Naive B cell (primary cell): ENCODE measurements around the gene TM4SF4. TPM values are rescaled to one million over a fixed set of nuclear protein-coding genes. Genes with fewer than 3 reads are reported as not detected.

ENCODE experiments used
- ATAC-seq, 2 donors: fragments of 150-1000 bp; cut with Tn5 transposase; 2 replicates each; pipeline ENCODE4 v1.10.0; 2021; ENCODE audit warnings: low read depth in 2 of 2, mild to moderate bottlenecking in 2 of 2, moderate library complexity in 2 of 2
- DNase-seq: peaks from one replicate; pipeline ENCODE4 v3.0.0; 2022
- H3K27ac Mint-ChIP-seq, 6 donors: one replicate each; pipeline ENCODE4 v1.8.0; 2020 to 2022; ENCODE audit warnings: mild to moderate bottlenecking in 6 of 6, mixed read lengths in 6 of 6, moderate library complexity in 5 of 6, inconsistent platforms in 2 of 6
- H3K27me3 Mint-ChIP-seq, 3 donors: one replicate each; pipeline ENCODE4 v1.8.0; 2021 to 2022; ENCODE audit warnings: mixed read lengths in 3 of 3, mild to moderate bottlenecking in 1 of 3
- H3K36me3 Mint-ChIP-seq, 2 donors: one replicate each; pipeline ENCODE4 v1.8.0; 2020 to 2022; ENCODE audit warnings: mixed read lengths in 2 of 2, inconsistent platforms in 1 of 2, mild to moderate bottlenecking in 1 of 2
- H3K4me1 Mint-ChIP-seq, 3 donors: one replicate each; pipeline ENCODE4 v1.8.0; 2020 to 2022; ENCODE audit warnings: mixed read lengths in 3 of 3, inconsistent platforms in 1 of 3, mild to moderate bottlenecking in 1 of 3, moderate library complexity in 1 of 3
- H3K4me3 Mint-ChIP-seq, 8 donors: one replicate each; pipeline ENCODE4 v1.8.0; 2020 to 2022; ENCODE audit warnings: mild to moderate bottlenecking in 8 of 8, mixed read lengths in 8 of 8, moderate library complexity in 8 of 8, inconsistent platforms in 2 of 8
- H3K9me3 Mint-ChIP-seq, 7 donors: one replicate each; pipeline ENCODE4 v1.8.0; 2020 to 2022; ENCODE audit warnings: mixed read lengths in 7 of 7, mild to moderate bottlenecking in 5 of 7, inconsistent platforms in 2 of 7, moderate library complexity in 1 of 7
- polyA plus RNA-seq, 6 donors: library from polyadenylated mRNA; unstranded; fragments of 300-500 nt; fragmentation: Illumina TruSeq; gene quantifications; one replicate each; pipeline ENCODE4 v1.2.3, GENCODE V29; 2021; ENCODE audit warnings: low read depth in 6 of 6

TM4SF4 gene
- polyA plus RNA-seq, 6 donors from 2014 or later, result not detected

DNA sequence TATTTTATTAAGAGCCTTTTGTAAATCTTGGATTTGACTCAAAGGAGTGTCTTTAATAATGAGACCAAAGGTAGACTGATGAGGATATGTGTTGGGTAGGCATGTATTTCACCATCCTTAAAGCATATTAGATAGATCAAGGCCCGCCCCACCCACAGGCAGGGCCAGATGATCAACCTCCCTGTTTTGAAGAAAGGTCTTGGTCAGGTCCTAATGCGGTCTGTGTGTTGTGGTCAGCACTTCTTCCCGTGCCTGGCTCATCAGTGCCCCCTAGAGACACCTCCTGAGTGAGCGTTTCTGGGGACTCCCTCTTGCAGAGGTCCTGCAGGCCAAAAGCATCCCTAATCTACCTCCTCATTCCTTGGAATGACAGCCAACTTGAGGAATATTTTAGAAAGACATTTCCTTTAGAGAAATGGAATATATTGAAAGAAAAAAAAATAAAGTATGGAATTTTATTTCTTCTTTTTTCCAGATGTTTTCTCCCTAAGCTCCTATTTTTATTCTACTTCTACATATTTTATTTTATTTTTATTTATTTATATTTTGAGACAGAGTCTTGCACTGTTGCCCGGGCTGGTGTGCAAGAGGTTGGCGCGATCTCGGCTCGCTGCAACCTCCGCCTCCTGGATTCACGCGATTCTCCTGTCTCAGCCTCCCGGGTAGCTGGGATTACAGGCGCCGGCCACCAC lies 6.0 kb downstream of the TM4SF4 start:
- H3K9me3 Mint-ChIP-seq, result no peaks in the 10 kb centered on the region
- H3K27ac Mint-ChIP-seq, result no peak overlapping the region

GRCh38 chr3:149481056-149481455 lies 6.6 kb downstream of the TM4SF4 start:
- Mint-ChIP-seq H3K4me3 (no peak overlapping the region), H3K36me3 (no peaks in the 10 kb centered on the region), H3K27me3 (no peaks in the 10 kb centered on the region), H3K4me1 (no peaks in the 10 kb centered on the region), H3K27ac (no peak overlapping the region), H3K9me3 (no peaks in the 10 kb centered on the region)
- DNase-seq (no peak), ATAC-seq (no peak)

More for the DNA sequence above, 6.0 kb downstream of the TM4SF4 start:
- Mint-ChIP-seq H3K4me3 (no peak overlapping the region), H3K4me1 (no peaks in the 10 kb centered on the region), H3K27me3 (no peaks in the 10 kb centered on the region), H3K36me3 (no peaks in the 10 kb centered on the region)
- DNase-seq (no peak), ATAC-seq (no peak)

DNA sequence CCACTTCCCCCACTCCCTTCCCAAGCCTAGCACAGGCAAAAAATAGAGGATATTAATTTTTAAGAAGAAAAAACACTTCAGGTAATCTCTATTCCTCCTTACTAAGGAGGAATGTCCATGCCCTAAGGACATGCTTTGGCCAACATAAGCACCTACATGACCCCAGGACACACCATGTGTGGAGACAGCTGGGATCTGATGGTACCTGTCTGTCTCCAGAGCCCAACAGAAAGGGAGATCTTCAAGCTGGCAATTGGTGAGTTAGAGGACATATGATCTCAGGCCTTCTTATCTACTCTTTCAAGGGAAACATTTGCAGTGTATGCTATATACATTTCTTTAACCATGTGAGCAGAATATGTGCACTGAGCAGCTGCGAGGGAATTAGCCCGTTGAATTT lies 7.0 kb downstream of the TM4SF4 start:
- Mint-ChIP-seq H3K27me3 (no peaks in the 10 kb centered on the region), H3K4me3 (no peak overlapping the region), H3K4me1 (no peaks in the 10 kb centered on the region), H3K36me3 (no peaks in the 10 kb centered on the region), H3K9me3 (no peaks in the 10 kb centered on the region), H3K27ac (no peak overlapping the region)
- no peak for ATAC-seq
- no peak for DNase-seq

DNA sequence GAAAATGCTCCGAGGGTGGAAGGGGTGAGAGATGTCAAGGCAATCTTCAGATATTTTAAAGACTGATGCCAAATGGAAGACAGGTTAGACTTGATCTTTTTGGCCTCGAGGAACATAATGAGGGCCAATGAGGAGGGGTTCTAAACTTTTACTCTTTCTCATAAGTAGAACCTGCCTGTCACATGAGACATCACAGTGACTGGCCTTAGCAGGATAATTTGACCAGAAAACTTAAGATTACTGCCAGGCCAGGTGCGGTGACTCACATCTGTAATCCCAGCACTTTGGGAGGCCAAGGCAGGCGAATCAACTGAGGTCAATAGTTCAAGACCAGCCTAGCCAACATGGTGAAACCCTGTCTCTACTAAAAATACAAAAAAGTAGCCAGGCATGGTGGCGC lies 12.2 kb downstream of the TM4SF4 start:
- Mint-ChIP-seq H3K27ac (no peak overlapping the region), H3K9me3 (peaks cover 0 to 4% (median 0%) of the 10 kb centered on the region in 7 donors), H3K4me3 (no peak overlapping the region), H3K4me1 (no peaks in the 10 kb centered on the region), H3K27me3 (peaks cover 14 to 21% (median 16%) of the 10 kb centered on the region in 3 donors), H3K36me3 (no peaks in the 10 kb centered on the region)
- DNase-seq, result no peak
- ATAC-seq, result no peak

DNA sequence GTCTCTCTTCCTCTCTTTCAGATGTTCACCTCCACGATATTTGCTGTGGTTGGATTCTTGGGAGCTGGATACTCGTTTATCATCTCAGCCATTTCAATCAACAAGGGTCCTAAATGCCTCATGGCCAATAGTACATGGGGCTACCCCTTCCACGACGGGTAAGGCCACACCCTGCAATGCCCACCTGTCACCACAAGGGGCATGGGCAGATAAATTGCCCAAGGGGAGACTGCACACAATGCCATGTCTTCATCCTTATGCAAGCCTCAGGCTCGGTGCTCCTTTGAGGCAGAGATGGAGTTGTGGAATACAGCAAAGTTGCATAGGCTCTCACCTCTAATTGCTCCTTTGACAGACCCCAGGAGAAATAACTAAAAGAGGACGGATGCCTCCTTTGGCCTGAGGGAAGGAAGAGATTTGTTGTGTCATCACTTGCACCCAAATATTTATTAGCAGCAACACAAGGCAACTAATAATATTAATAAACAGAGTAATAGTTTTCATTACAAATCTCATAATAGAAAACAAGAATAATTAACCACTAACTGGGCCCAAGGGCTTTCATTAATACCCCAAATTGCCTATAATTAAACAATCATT lies 13.2 kb downstream of the TM4SF4 start:
- no peaks in the 10 kb centered on the region for H3K36me3 Mint-ChIP-seq
- H3K27ac Mint-ChIP-seq, result no peak overlapping the region
- ATAC-seq (peak in 1 of 2 donors; percentile 36), DNase-seq (no peak)
- H3K4me3 Mint-ChIP-seq, result no peak overlapping the region
- H3K4me1 Mint-ChIP-seq, result no peaks in the 10 kb centered on the region
- H3K9me3 Mint-ChIP-seq, result peaks cover 0 to 4% (median 0%) of the 10 kb centered on the region in 7 donors
- peaks cover 18 to 31% (median 20%) of the 10 kb centered on the region in 3 donors for H3K27me3 Mint-ChIP-seq

GRCh38 chr3:149489060-149489690 lies 14.7 kb downstream of the TM4SF4 start:
- ATAC-seq, result no peak
- H3K4me1 Mint-ChIP-seq, result peaks cover 0 to 4% (median 3%) of the 10 kb centered on the region in 3 donors
- DNase-seq, result no peak
- H3K4me3 Mint-ChIP-seq, result no peak overlapping the region
- peaks cover 23 to 39% (median 29%) of the 10 kb centered on the region in 3 donors for H3K27me3 Mint-ChIP-seq
- peaks cover 0 to 4% (median 0%) of the 10 kb centered on the region in 7 donors for H3K9me3 Mint-ChIP-seq
- no peaks in the 10 kb centered on the region for H3K36me3 Mint-ChIP-seq
- no peak overlapping the region for H3K27ac Mint-ChIP-seq

DNA sequence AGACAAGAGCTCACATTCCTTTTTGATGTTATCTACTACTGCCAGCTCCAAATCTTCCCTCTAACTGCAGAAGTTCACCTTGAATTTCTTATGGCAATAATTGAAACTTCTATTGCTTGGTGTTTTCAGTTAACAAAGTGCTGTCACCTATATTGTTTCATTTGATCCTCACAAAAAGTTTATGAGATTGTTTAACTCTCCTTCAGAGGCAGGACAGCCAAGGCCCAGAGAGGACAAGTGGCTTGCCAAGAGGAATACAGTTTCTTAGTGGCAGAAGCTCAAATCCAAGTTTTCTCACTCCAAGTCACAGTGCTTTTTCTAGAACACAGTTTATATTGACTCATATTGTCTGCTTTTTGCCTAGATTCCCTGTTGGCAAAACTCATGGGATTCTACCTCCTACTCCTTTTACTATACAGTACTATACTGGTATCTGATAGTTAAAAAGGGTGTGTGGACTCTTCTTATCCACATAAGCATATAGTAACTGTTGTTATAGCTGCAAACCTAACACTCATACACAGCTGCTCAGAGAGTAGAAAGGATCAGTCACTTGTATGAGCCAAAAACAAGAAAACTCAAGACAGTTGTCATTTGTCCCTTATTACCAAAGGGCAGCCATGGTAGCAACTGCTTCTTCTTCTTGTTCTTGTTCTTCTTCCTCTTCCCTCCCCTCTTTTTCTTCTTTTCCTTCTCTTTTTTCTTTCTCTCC lies 15.9 kb downstream of the TM4SF4 start:
- Mint-ChIP-seq H3K4me1 (peaks cover 0 to 5% (median 4%) of the 10 kb centered on the region in 3 donors), H3K9me3 (peaks cover 0 to 4% (median 0%) of the 10 kb centered on the region in 7 donors), H3K27ac (peak overlapping the region in 1 of 6 donors; percentile 17), H3K4me3 (no peak overlapping the region), H3K27me3 (peaks cover 25 to 39% (median 36%) of the 10 kb centered on the region in 3 donors), H3K36me3 (no peaks in the 10 kb centered on the region)
- no peak for DNase-seq
- no peak for ATAC-seq

DNA sequence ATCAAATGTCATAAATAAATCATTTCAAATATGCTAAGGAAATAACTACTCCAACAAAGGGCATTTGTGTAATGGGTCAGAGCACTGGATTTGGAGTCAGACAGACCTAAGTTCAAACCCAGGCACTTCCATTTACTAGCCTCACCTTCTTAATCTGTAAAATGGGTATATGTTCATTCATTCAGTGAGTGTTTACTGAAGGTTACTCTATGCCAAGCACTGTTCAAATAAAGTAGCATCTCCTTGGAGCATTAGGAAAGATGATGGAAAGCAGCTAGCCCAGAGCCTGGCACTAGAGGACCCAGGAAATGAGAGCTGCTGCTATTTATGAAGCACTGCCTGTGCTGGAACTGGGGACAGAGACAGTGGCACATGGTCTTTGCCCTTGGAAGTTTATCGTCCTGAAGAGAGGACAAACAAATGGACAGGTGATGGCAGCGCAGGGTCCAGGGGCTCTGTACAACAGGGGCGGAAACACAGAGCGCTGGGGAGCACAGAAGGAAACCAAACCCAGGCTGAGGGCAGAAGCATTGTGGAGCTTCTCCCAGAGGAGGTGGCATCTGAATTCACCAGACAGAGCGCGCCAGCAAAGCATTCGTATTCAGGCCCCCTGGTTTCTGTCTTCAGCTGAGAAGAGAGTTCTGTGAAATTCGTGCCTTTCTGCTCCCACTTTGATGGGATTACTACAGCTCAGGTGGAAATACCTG lies 19.0 kb downstream of the TM4SF4 start:
- peaks cover 0 to 4% (median 0%) of the 10 kb centered on the region in 7 donors for H3K9me3 Mint-ChIP-seq
- peak overlapping the region in 1 of 6 donors; percentile 83 for H3K27ac Mint-ChIP-seq
- peaks cover 23 to 39% (median 38%) of the 10 kb centered on the region in 3 donors for H3K27me3 Mint-ChIP-seq
- no peak for DNase-seq
- peaks cover 0 to 5% (median 4%) of the 10 kb centered on the region in 3 donors for H3K4me1 Mint-ChIP-seq
- H3K4me3 Mint-ChIP-seq, result no peak overlapping the region
- ATAC-seq, result no peak
- H3K36me3 Mint-ChIP-seq, result no peaks in the 10 kb centered on the region

- H3K27ac Mint-ChIP-seq, result no peak overlapping the region
- peaks cover 0 to 8% (median 4%) of the 10 kb centered on the region in 3 donors for H3K4me1 Mint-ChIP-seq
- H3K4me3 Mint-ChIP-seq, result no peak overlapping the region
- H3K36me3 Mint-ChIP-seq, result no peaks in the 10 kb centered on the region
- H3K9me3 Mint-ChIP-seq, result peaks cover 0 to 4% (median 0%) of the 10 kb centered on the region in 7 donors
- ATAC-seq, result no peak
- DNase-seq, result no peak
- peaks cover 23 to 41% (median 39%) of the 10 kb centered on the region in 3 donors for H3K27me3 Mint-ChIP-seq
These were observed 19.7 kb downstream of the TM4SF4 start for GRCh38 chr3:149494022-149494758.

GRCh38 chr3:149494759-149495580 lies 20.5 kb downstream of the TM4SF4 start:
- Mint-ChIP-seq H3K27me3 (peaks cover 23 to 40% (median 31%) of the 10 kb centered on the region in 3 donors), H3K9me3 (peaks cover 0 to 4% (median 0%) of the 10 kb centered on the region in 7 donors), H3K36me3 (no peaks in the 10 kb centered on the region), H3K27ac (no peak overlapping the region), H3K4me1 (peaks cover 0 to 8% (median 4%) of the 10 kb centered on the region in 3 donors), H3K4me3 (no peak overlapping the region)
- ATAC-seq (no peak), DNase-seq (no peak)

GRCh38 chr3:149495581-149496125 lies 21.2 kb downstream of the TM4SF4 start:
- peaks cover 0 to 4% (median 0%) of the 10 kb centered on the region in 7 donors for H3K9me3 Mint-ChIP-seq
- peaks cover 18 to 33% (median 25%) of the 10 kb centered on the region in 3 donors for H3K27me3 Mint-ChIP-seq
- ATAC-seq, result no peak
- H3K4me1 Mint-ChIP-seq, result peaks cover 0 to 8% (median 4%) of the 10 kb centered on the region in 3 donors
- no peaks in the 10 kb centered on the region for H3K36me3 Mint-ChIP-seq
- H3K27ac Mint-ChIP-seq, result no peak overlapping the region
- no peak for DNase-seq
- H3K4me3 Mint-ChIP-seq, result no peak overlapping the region
